Hepatocyte (in vitro differentiated cells): ENCODE data around the gene ATF7.

Source experiments
- CTCF ChIP-seq: fragments of 200-600 bp; sonication (generic); IDR thresholded peaks from 2 replicates; pipeline ENCODE4 v1.5.1; 2016; ENCODE audit warnings: antibody characterized with exemption, mild to moderate bottlenecking; ENCODE audit not compliant: poor library complexity
- EZH2 ChIP-seq: fragments of 200-600 bp; sonication (generic); IDR thresholded peaks from 2 replicates; pipeline ENCODE4 v1.6.1; 2016; ENCODE audit warnings: antibody characterized with exemption, mild to moderate bottlenecking, borderline replicate concordance

GRCh38 chr12:53670308-53670707 lies 44.1 kb upstream of the ATF7 start:
- TF ChIP-seq CTCF = no peak
- no peak for TF ChIP-seq EZH2
